Measurements from ENCODE around the gene HIGD1B.

The HIGD1B gene

GRCh38 chr17:44840274-44840673, 7.4 kb upstream of the HIGD1B start:
- no peak for DNase-seq

- peak; percentile 60 for DNase-seq
These were observed 6.7 kb upstream of the HIGD1B start for GRCh38 chr17:44840936-44841335.

DNA sequence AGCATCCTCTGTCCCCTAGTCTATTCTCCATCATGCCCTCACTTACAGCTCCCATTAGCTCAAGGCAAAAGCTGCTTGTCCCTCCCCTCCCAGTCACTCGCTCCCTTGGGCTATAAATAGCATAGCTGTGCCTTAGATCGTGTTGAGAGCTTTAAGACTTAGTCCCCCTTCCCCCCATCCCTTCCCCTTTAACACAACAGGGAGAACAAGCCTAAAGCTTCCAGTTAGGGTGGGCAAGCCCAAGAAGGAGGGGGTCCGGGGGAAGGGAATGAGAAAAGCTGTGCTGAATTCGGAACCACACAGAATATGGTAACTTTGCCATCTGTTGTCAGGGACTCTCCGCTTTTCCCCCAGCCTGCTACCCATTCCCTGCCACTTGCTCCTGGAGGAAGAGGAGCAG, 4.9 kb upstream of the HIGD1B start:
- DNase-seq: no peak

- DNase-seq: no peak
These were observed 3.3 kb upstream of the HIGD1B start for GRCh38 chr17:44844390-44844830.

DNA sequence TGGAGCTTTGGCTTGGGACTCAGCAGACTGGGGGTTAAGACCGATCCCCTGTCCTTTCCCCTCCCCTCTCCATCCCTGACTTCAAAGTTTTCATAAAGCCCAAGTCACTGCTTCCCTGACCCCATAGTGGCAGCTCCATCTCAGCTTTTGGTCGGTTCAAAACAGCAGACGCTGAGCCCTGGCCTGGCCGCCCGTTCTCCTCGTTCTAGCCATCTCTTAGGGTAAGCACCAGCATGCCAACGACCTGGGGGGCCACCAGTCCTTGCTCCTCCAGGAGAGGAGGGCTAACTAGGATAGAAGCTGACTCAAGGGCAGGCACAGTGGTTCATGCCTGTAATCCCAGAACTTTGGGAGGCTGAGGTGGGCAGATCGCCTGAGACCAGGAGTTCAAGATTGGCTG, 1.5 kb upstream of the HIGD1B start:
- no peak for DNase-seq

DNA sequence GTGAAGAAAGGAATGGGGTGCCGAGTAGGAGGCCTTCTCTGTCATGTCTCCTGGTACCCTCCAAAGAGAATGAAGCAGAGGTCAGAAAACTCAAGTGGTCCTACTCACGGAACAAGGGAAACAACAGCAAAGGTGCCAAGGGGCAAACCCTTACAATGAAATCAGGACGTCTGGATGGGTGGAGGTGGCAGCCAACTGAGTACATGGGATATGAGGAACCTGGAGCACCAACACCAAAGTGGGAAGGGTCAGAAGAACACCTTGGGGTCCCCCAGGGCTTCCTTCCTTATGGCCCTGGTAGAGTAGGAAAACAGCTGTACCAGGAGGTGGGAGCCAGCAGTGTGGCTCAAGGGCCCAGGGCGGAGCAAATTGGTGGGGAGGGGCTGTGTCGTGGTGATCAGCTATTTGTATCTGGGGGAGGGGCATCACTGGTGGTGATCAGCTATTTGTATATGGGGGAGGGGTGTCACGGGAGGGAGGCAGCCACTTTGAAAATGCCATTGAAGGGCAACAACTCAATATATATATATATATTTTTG, 643 bp downstream of the HIGD1B start:
- DNase-seq: no peak

- DNase-seq: no peak
These were observed 1.3 kb downstream of the HIGD1B start for GRCh38 chr17:44848961-44849489.

GRCh38 chr17:44850025-44850424, 2.3 kb downstream of the HIGD1B start:
- DNase-seq: no peak

GRCh38 chr17:44850612-44851011, 2.9 kb downstream of the HIGD1B start:
- no peak for DNase-seq

GRCh38 chr17:44854192-44854591, 6.5 kb downstream of the HIGD1B start:
- no peak for DNase-seq

DNA sequence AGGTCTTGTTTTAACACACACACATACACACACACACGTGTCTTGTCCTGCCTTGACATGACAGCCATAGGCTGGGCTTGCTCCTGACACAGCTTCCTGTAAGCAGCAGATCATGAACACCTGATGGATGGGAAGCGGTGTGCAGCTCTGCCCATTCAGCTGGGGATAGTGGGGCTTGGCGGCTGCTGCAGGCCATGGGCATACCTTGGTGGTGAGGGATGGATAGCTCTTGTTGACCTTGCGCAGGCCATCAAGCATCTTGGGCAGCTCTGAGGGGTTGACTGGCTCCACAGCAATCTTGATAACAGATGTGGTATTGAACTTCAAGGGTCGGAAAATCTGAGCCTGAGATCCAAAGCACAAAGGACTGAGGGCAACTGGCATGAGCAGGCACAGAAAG, 12.0 kb downstream of the HIGD1B start:
- DNase-seq: no peak

- no peak for DNase-seq
These were observed 14.7 kb downstream of the HIGD1B start for GRCh38 chr17:44862278-44862914.

DNA sequence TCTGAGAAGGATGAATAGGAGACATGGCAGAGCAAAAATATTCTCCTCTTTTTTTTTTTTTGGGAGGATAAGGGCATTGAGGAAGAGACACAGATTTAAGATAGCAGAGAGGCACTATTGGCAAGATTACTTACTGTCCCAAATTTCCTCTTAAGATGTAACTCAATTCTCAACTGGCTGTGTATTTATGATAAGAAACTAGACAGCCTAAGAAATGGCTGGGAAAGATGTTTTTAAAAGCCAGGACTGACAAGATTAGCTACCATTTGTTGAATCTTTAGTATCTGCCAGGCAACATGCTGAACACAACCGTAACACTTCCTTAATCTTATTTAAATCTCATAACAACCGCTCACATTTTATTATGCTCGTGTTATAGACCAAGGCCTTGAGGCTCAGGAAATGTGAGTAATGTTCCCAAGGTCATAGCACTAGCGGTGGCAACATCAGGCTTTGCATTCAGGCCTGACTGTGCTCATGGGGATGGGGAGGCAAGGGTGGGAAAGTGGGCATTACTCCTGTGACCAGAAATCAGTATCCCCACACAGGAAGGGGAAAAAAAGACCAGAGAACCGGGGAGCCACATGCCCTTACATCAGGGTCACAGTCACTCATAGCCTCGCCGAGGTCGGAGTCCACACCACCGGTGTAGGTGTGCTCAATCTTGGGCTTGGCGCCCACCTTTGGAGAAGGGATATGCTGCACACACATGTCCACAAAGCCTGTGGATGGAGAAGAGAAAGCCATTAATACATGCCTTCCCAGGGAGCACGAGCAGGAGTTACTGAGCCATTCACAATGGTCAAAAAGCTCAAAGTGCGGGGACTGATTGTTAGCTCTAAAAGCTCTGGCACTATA, 15.6 kb downstream of the HIGD1B start:
- DNase-seq: no peak

DNA sequence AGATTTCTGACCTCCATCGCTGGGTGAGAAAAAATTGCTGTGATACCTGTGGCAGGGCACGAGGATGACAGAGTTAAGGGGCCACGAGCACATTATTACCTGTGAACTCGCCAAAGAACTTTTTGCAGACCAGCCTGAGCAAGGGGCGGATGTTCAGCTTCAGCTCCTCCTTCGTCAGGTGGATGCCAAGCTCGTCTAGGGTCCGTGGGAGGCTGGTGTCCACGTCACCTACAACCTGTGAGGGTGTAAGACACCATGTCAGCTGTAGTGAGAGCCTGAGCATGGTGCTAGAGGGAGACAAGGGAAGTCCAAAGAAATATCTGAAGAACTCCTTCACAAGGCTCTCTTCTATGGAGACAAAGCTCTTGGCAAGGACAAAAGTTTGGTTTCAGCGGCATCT, 17.1 kb downstream of the HIGD1B start:
- no peak for DNase-seq

- peak; percentile 49 for DNase-seq
These were observed 17.6 kb downstream of the HIGD1B start for GRCh38 chr17:44865231-44865660.

- no peak for DNase-seq
These were observed 18.2 kb downstream of the HIGD1B start for GRCh38 chr17:44865931-44866330.

DNA sequence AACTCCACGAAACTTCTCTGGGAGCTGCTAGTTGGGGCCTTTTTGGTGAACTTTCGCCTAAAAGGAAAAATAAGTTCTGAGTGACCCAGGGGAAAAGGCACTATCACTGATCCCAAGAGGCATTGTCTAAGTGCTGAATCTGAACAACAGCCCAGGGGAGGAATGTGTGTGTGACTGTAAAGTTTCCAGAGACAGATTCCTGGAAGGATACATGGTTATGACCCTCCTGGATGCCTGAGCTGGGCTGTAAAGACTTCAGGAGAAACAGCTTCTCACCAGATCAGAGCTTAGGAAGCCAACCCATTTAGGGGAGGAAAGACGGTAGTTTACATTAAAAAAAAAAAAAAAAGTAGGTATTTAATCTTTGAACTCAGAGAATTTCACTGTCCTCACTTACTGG, 20.2 kb downstream of the HIGD1B start:
- DNase-seq: no peak

DNA sequence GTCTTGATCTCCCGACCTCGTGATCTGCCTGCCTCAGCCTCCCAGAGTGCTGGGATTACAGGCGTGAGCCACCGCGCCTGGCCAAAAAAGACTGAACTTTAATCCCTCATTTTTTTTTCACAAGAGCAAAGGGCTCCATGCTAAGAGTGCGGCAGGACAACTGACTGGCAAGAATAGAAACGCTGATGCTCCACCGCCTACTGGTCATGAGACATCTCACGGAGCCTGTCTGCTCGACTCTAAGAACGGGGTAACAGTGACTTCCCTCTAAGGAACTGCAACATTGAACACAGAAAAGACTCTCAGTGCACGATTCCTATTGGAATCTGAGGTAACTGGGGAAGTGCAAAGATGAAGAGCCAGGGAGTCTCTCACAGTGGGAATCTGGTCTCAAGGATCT, 23.9 kb downstream of the HIGD1B start:
- DNase-seq: no peak

DNA sequence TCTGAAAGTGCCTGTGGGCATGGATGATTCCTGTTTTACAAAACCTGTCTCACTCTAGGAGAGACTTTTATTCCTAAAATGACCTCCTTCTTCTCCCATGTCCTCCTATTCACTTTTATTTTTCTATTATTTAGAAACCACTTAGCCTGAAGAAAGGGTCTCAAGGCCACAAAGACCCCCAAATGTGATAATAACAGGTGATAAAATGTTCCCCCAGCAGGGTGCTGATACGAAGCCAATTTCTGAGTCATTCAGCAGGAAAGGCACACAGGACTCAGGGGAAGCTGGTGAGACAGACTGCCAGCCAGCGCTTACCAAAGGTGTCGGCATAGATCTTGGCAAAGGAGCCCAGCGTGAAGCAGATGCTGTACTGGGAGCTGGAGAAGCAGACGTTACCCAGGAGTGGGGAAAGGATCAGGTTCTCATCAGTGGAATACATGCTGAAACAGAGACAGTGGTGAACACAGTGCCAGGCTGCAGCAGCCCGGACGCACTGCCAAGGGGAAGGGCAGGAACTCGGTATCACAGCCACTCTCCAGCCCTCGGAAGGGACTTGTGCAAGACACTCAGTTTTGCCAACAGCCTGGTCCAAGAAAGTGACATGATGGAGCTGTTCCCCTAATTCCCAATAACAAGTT, 24.6 kb downstream of the HIGD1B start:
- DNase-seq: no peak

- no peak for DNase-seq
These were observed 28.1 kb downstream of the HIGD1B start for GRCh38 chr17:44875761-44876160.

- DNase-seq: no peak
These were observed 29.4 kb downstream of the HIGD1B start for GRCh38 chr17:44877121-44877520.

GRCh38 chr17:44878627-44879221, 31.0 kb downstream of the HIGD1B start:
- peak; percentile 4 for DNase-seq

DNA sequence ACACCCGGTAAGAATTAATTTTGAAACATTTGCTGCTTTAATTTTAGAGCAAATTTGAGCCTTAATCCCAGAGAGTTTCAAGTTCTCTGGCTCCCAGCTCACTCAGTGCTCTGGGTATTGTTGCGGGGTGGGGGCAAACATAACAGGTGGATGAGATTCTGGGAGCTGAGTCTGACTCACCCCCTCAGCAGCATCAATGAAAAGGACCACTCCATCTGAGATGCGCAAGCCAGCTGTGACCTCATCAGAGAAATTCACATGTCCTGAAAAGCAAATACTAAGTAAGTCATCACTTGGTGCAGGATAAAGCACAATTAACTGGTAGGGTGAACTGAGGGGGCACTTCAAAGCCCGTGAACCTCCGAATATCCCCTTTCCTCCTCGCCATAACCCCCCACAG, 31.7 kb downstream of the HIGD1B start:
- DNase-seq: no peak

Data from MV-4-11 (cell line).